Measurements from ENCODE around the gene PAM16.
"Not testable (repeated sequence)": the region's sequence is repeated elsewhere in the genome, so short reads cannot be mapped to it uniquely, and the experiment has no call there.

Gene PAM16

GRCh38 chr16:4353675-4354074 is 2.6 kb upstream of the PAM16 start:
- no peak for DNase-seq (ENCODE audit: low read depth in 2 of 2)

- no peak for DNase-seq (ENCODE audit: low read depth in 2 of 2)
Measured at GRCh38 chr16:4352843-4353242, 1.7 kb upstream of the PAM16 start.

GRCh38 chr16:4351880-4352279 is 759 bp upstream of the PAM16 start:
- no peak for DNase-seq (ENCODE audit: low read depth in 2 of 2)

GRCh38 chr16:4350365-4350786 is 745 bp downstream of the PAM16 start:
- DNase-seq (ENCODE audit: low read depth in 2 of 2), result no peak

- no peak for DNase-seq (ENCODE audit: low read depth in 2 of 2)
Measured at GRCh38 chr16:4349332-4349731, 1.8 kb downstream of the PAM16 start.

- no peak for DNase-seq (ENCODE audit: low read depth in 2 of 2)
Measured at GRCh38 chr16:4347765-4348509, 3.2 kb downstream of the PAM16 start.

GRCh38 chr16:4347010-4347409 is 4.1 kb downstream of the PAM16 start:
- DNase-seq (ENCODE audit: low read depth in 2 of 2), result no peak

GRCh38 chr16:4345836-4346781 is 5.0 kb downstream of the PAM16 start:
- no peak for DNase-seq (ENCODE audit: low read depth in 2 of 2)

- no peak for DNase-seq (ENCODE audit: low read depth in 2 of 2)
Measured at GRCh38 chr16:4344983-4345835, 5.9 kb downstream of the PAM16 start.

GRCh38 chr16:4344300-4344982 is 6.7 kb downstream of the PAM16 start:
- not testable (repeated sequence) for DNase-seq (ENCODE audit: low read depth in 2 of 2)

- DNase-seq (ENCODE audit: low read depth in 2 of 2), result no peak
Measured at GRCh38 chr16:4342866-4343744, 8.0 kb downstream of the PAM16 start.

- DNase-seq (ENCODE audit: low read depth in 2 of 2), result no peak
Measured at GRCh38 chr16:4341250-4341649, 9.9 kb downstream of the PAM16 start.

- no peak for DNase-seq (ENCODE audit: low read depth in 2 of 2)
Measured at GRCh38 chr16:4340443-4340842, 10.7 kb downstream of the PAM16 start.

- no peak for DNase-seq (ENCODE audit: low read depth in 2 of 2)
Measured at GRCh38 chr16:4339909-4340308, 11.2 kb downstream of the PAM16 start.

GRCh38 chr16:4339455-4339854 is 11.7 kb downstream of the PAM16 start:
- no peak for DNase-seq (ENCODE audit: low read depth in 2 of 2)

- DNase-seq (ENCODE audit: low read depth in 2 of 2), result no peak
Measured at GRCh38 chr16:4338712-4339299, 12.3 kb downstream of the PAM16 start.

- DNase-seq (ENCODE audit: low read depth in 2 of 2), result no peak
Measured at GRCh38 chr16:4338125-4338582, 13.0 kb downstream of the PAM16 start.

GRCh38 chr16:4337540-4338088 is 13.5 kb downstream of the PAM16 start:
- no peak for DNase-seq (ENCODE audit: low read depth in 2 of 2)

GRCh38 chr16:4336701-4337539 is 14.2 kb downstream of the PAM16 start:
- DNase-seq (ENCODE audit: low read depth in 2 of 2), result no peak

Data from stimulated activated CD8-positive, alpha-beta memory T cell treated with anti-CD3 and anti-CD28 coated beads, Interleukin-2, amount 100 ng/mL, for 1 hour (primary cell).